ENCODE measurements around the gene NANOS2. TPM values are rescaled to one million over a fixed set of nuclear protein-coding genes. Genes with fewer than 3 reads are reported as not detected.

NANOS2 gene
- total RNA-seq, 1 donor from 2014 or later, result not detected

GRCh38 chr19:45952341-45952685, 37.7 kb upstream of the NANOS2 start:
- no peak for DNase-seq (ENCODE audit: low spot score in 2 of 2, unreplicated experiment in 2 of 2)
- TF ChIP-seq CTCF (IDR thresholded peaks at IDR 0.05; ENCODE audit: unreplicated experiment), result no peak
- Mint-ChIP-seq H3K36me3 (no peaks in the 10 kb centered on the region), H3K4me1 (peaks cover 3% of the 10 kb centered on the region), H3K27me3 (ENCODE audit: low read depth) (peaks cover 45% of the 10 kb centered on the region), H3K9me3 (no peaks in the 10 kb centered on the region), H3K4me3 (no peak overlapping the region), H3K27ac (no peak overlapping the region)

- no peak for DNase-seq (ENCODE audit: low spot score in 2 of 2, unreplicated experiment in 2 of 2)
- no peak for TF ChIP-seq CTCF (IDR thresholded peaks at IDR 0.05; ENCODE audit: unreplicated experiment)
- no peak overlapping the region for H3K4me3 Mint-ChIP-seq
- H3K36me3 Mint-ChIP-seq, result no peaks in the 10 kb centered on the region
- H3K9me3 Mint-ChIP-seq, result peaks cover 5% of the 10 kb centered on the region
- H3K27me3 Mint-ChIP-seq (ENCODE audit: low read depth), result peaks cover 32% of the 10 kb centered on the region
- H3K27ac Mint-ChIP-seq, result no peak overlapping the region
- H3K4me1 Mint-ChIP-seq, result no peaks in the 10 kb centered on the region
Measured at GRCh38 chr19:45947926-45948325, 33.3 kb upstream of the NANOS2 start.

- Mint-ChIP-seq H3K27me3 (ENCODE audit: low read depth) (peaks cover 43% of the 10 kb centered on the region), H3K9me3 (peaks cover 5% of the 10 kb centered on the region), H3K4me1 (no peaks in the 10 kb centered on the region), H3K4me3 (no peak overlapping the region), H3K36me3 (no peaks in the 10 kb centered on the region), H3K27ac (no peak overlapping the region)
- DNase-seq (ENCODE audit: low spot score in 2 of 2, unreplicated experiment in 2 of 2), result no peak
- TF ChIP-seq CTCF (IDR thresholded peaks at IDR 0.05; ENCODE audit: unreplicated experiment), result no peak
Measured at GRCh38 chr19:45940515-45940805, 25.9 kb upstream of the NANOS2 start.

- Mint-ChIP-seq H3K9me3 (peaks cover 5% of the 10 kb centered on the region), H3K4me3 (no peak overlapping the region), H3K27me3 (ENCODE audit: low read depth) (peaks cover 47% of the 10 kb centered on the region), H3K27ac (no peak overlapping the region), H3K4me1 (no peaks in the 10 kb centered on the region), H3K36me3 (no peaks in the 10 kb centered on the region)
- DNase-seq (ENCODE audit: low spot score in 2 of 2, unreplicated experiment in 2 of 2), result no peak
- TF ChIP-seq CTCF (IDR thresholded peaks at IDR 0.05; ENCODE audit: unreplicated experiment), result no peak
Measured at GRCh38 chr19:45939792-45940514, 25.4 kb upstream of the NANOS2 start.

GRCh38 chr19:45938733-45939319, 24.2 kb upstream of the NANOS2 start:
- DNase-seq (ENCODE audit: low spot score in 2 of 2, unreplicated experiment in 2 of 2), result no peak
- Mint-ChIP-seq H3K4me1 (no peaks in the 10 kb centered on the region), H3K36me3 (no peaks in the 10 kb centered on the region), H3K9me3 (no peaks in the 10 kb centered on the region), H3K4me3 (no peak overlapping the region), H3K27me3 (ENCODE audit: low read depth) (peaks cover 51% of the 10 kb centered on the region), H3K27ac (no peak overlapping the region)
- no peak for TF ChIP-seq CTCF (IDR thresholded peaks at IDR 0.05; ENCODE audit: unreplicated experiment)

Measured in mesothelial cell of epicardium (in vitro differentiated cells).